Middle frontal gyrus (tissue), 1 donor: ENCODE data around the gene GABRP.
"Not testable (repeated sequence)": the region's sequence is repeated elsewhere in the genome, so short reads cannot be mapped to it uniquely, and the experiment has no call there.

Experiments used
- DNase-seq: peaks from one replicate; pipeline ENCODE4 v3.0.0-alpha.2; 2015; ENCODE audit warnings: low spot score; ENCODE audit errors: extremely low spot score

GABRP gene

GRCh38 chr5:170783498-170784247, at the start of gene GABRP:
TSS of gene GABRP (plus strand) at chr5:170783725. CDS start at chr5:170788616, 4,891 bp downstream.
- no peak for DNase-seq

- DNase-seq = no peak
Measured at GRCh38 chr5:170736966-170737365, 46.6 kb upstream of the GABRP start.

GRCh38 chr5:170737591-170737990, 45.9 kb upstream of the GABRP start:
- no peak for DNase-seq

GRCh38 chr5:170738840-170739239, 44.7 kb upstream of the GABRP start:
- no peak for DNase-seq

- DNase-seq = no peak
Measured at GRCh38 chr5:170739446-170739845, 44.1 kb upstream of the GABRP start.

GRCh38 chr5:170740551-170741205, 42.8 kb upstream of the GABRP start:
- DNase-seq = no peak

- no peak for DNase-seq
Measured at GRCh38 chr5:170741801-170742200, 41.7 kb upstream of the GABRP start.

- no peak for DNase-seq
Measured at GRCh38 chr5:170743876-170744212, 39.7 kb upstream of the GABRP start.

GRCh38 chr5:170745481-170746071, 37.9 kb upstream of the GABRP start:
- no peak for DNase-seq

- DNase-seq = no peak
Measured at GRCh38 chr5:170746075-170746960, 37.2 kb upstream of the GABRP start.

GRCh38 chr5:170746961-170747340, 36.6 kb upstream of the GABRP start:
- DNase-seq = no peak

- DNase-seq = no peak
Measured at GRCh38 chr5:170747357-170747756, 36.2 kb upstream of the GABRP start.

- DNase-seq = no peak
Measured at GRCh38 chr5:170747851-170748250, 35.7 kb upstream of the GABRP start.

- no peak for DNase-seq
Measured at GRCh38 chr5:170748951-170749471, 34.5 kb upstream of the GABRP start.

GRCh38 chr5:170749911-170750431, 33.6 kb upstream of the GABRP start:
- DNase-seq = no peak

- DNase-seq = no peak
Measured at GRCh38 chr5:170750791-170751190, 32.7 kb upstream of the GABRP start.

GRCh38 chr5:170751631-170752030, 31.9 kb upstream of the GABRP start:
- DNase-seq = no peak

- no peak for DNase-seq
Measured at GRCh38 chr5:170752257-170753215, 31.0 kb upstream of the GABRP start.

- DNase-seq = no peak
Measured at GRCh38 chr5:170753311-170753710, 30.2 kb upstream of the GABRP start.

- not testable (repeated sequence) for DNase-seq
Measured at GRCh38 chr5:170754508-170754907, 29.0 kb upstream of the GABRP start.
